ENCODE data around the gene TTC28.

TTC28 gene

DNA sequence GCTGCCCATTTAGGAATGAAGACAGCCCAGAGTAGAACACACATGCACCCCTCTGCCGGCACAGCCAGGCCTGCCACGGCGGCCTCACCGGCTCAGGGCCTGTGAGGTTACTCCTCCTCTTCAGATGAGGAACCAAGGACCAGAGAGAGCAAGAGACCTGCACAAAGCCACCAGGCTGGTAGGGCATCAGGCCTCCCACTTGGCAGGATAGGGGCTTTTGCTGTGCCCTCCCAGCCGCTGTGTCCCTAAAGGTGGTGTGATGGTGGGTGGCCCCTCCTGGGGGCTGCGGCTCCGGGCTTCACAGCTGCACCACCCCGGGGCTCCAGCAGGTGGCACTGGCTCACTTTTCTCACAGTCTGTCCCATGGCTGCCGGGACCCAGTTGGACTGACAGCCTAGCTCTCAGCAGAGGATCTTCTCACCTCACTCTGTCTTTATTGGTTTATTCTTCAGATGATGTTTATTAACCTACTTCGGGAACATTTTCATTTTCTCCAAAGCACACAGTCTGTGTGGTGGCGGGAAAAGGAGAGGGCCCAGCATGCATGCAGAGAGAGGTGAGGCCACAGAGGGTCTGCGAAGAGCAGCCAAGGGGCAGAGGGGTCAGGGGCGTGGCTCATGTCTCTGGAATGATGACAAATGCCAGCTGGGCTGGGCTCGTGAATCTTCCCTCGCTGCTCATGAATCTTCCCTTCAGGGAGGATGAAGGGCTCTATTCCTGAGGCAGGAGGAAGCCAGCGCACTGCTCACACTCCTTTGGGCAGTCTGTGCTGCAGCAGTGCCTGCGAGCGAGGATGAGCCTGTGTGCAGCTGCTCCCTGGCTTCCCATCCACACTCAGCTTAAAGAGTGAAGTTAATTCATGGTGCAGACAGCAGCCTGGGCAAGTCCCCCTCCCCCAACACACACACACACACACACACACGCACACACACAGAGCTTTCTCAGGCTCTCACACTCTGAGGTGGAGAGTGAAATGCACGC lies 659.5 kb downstream of the TTC28 start:
- DNase-seq: peak; percentile 67 to 93 (median 84)
- intact Hi-C loops (cut with DNase I): loop anchor here (10.0 kb wide), 1 partner anchor 575 kb away; no protein-coding TSS in a partner anchor

DNA sequence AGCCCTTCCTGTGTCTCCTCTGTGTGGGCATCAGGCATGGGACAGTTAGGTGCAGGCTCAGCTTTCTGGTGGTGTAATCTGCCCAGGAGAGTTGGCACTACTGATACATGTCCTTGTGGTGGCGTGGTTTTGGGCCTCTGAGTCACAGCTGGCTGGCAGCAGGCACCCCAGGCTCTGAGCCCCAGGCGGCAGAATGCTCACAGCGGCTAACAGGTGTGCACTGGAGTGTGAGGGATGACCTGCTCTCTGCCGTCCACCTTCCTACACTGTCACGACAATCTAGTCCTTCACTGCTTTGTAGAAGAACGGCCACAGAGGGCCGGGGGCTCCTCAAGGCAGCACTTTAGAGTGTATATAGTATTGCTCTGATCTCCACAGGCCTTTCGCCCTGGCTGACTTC lies 660.3 kb downstream of the TTC28 start:
- intact Hi-C loops (cut with DNase I): no loop called here
- DNase-seq: peak in 18 of 42 donors; percentile 0 to 34 (median 10)

DNA sequence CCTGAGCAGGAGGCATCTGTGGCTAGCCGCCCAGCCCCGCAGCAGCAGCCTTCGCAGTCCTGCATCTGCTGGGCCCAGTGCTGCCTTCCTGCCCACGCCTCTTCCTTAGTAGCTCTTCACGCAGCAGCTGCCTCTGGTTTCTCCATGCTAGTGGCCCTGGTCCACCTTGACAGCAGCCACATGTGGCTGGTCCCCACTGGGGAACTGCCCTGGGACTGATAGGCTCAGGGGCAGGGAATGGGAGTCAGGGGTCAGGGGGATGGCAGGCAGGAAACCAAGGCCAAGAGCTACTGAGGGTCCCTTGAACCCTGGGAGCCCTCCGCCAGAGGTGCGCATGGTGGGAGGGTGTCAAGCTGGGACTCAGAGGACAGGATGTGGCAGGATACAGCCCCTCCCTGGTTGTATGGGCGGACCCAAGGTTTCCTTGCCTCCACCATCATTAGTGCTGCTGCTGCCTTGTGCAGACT lies 661.1 kb downstream of the TTC28 start:
- intact Hi-C loops (cut with DNase I): no loop called here
- peak in 17 of 42 donors; percentile 1 to 30 (median 7) for DNase-seq

DNA sequence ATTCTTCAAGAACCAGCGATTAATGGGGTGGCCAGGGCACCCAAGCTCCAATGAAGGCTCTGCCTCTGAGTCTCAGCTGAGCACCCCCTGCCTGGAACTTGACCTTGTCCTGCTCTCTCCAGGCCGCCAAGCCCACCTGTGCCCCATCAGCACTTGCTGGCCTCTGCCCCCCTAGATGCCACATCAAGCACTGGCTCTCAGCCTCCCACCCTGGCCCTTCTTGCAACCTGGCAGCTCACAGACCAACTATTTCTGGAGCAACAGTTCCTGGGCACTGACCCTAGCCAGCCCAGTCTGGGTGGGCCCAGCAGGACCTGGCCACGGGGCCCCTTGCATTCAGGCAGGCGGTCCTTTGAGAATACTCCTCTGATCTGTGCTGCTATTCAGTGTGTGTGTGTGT lies 661.8 kb downstream of the TTC28 start:
- intact Hi-C loops (cut with DNase I): no loop called here
- peak in 16 of 42 donors; percentile 2 to 30 (median 6) for DNase-seq

DNA sequence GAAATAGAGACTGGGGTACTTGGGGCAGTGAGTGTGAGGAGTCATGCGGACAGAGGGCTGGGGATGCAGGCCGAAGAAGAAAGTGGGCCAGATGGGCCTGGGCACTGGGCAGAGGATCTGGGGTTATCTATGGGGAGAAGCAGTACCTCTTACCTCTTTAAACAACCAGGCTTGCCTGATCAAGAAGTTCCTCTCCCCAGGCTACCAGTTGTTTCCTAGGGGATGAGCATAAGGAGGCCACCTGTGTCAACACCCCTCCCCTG lies 662.2 kb downstream of the TTC28 start:
- DNase-seq: peak in 4 of 42 donors; percentile 1 to 30 (median 4)
- intact Hi-C loops (cut with DNase I): no loop called here

DNA sequence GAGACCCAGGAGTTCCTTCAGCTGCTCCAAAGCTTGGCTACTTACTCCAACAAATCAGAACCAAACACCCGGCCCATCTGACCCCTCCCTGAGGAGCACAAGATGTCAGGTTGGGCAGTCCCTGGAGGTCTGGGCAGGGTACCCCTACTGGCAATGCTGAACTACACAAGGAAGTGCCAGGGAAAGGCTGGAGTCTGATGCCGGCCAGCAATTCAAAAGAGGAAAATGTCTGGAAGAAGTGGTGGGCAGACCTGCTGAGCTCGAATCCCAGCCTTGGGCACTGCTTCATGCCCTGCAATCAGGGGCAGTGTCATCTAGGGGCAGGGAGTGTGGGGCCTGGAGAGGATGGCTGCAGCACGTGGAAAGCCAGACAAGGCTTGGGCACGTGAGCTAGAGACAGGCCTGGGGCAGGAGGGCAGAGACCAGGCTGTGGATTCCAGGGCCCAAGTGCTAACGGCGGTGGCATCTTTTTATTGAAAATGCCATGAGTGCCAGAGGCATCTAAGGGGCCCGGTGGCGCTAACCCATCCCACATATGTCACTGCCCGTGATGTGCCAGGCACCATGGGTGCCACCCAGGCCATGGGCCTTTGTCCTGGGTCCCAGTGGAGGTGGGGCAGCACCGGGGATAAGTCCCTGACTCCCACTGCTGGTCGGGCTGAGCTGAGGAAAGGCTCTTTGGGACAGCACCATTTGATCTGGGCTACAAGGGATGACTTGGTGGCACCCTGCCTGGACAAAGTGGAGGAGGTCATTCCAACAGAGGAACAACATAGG lies 662.7 kb downstream of the TTC28 start:
- intact Hi-C loops (cut with DNase I): no loop called here
- peak in 16 of 42 donors; percentile 0 to 34 (median 8) for DNase-seq

DNA sequence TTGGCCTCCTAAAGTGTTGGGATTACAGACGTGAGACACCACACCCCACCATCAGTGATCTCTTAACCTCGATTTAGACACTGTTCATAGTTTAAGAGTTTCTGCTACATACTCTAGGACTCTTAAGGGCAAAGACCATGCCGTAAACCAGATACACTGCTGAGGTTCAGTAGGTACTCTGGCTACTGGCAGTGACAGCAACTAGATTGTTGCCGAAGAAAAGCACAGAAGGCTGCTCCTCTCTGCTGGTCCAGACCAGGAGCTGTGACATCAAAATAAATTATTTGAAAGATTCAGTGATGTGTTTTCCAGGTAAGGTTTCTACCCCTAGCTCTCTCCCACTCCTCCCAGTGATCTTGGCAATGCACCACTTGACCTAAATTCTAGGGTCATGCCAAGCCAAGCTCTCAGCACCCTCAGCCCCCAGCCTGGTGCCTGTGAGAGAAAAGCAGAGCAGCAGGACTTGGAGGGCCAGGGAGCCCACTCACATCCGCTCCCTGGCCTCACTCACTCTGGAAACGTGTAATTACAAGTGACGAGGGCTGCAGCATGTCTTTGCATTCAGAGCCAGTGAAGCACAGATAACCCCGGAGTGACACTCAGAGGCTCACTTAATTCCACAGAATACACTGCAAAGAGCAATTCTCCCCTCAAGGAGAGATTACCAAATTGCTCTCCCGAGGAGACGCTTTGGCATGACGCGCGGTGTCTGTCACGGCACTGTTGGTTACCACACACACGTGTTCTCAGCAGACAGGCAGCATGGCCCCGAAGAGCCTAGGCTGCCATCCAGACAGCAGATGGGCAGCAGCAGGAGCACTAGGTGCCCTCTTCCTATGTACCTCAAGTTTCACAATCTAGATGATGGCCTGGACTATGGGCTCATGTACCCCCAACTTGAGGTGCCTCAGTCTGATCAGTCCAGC lies 663.7 kb downstream of the TTC28 start:
- DNase-seq: peak in 11 of 42 donors; percentile 4 to 44 (median 12)
- intact Hi-C loops (cut with DNase I): no loop called here

DNA sequence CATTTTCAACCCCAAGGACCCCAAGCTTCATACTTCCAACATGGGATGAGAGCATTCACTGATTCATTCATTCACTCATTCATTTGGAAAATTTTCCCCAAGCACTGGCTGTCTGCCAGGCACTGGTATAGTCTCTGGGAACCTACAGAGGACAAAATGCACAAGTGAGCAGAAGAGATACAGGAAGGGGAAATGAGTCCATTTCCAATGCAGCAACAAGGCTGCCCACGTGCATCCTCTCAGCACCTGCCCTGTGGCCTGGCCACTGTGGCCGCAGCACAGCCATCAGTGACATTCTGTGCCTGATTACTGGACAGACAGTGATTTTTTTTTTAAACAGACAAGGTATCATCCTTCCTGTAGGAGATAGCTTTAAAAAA lies 664.6 kb downstream of the TTC28 start:
- DNase-seq: peak in 3 of 42 donors; percentile 1 to 13 (median 6)
- intact Hi-C loops (cut with DNase I): no loop called here

DNA sequence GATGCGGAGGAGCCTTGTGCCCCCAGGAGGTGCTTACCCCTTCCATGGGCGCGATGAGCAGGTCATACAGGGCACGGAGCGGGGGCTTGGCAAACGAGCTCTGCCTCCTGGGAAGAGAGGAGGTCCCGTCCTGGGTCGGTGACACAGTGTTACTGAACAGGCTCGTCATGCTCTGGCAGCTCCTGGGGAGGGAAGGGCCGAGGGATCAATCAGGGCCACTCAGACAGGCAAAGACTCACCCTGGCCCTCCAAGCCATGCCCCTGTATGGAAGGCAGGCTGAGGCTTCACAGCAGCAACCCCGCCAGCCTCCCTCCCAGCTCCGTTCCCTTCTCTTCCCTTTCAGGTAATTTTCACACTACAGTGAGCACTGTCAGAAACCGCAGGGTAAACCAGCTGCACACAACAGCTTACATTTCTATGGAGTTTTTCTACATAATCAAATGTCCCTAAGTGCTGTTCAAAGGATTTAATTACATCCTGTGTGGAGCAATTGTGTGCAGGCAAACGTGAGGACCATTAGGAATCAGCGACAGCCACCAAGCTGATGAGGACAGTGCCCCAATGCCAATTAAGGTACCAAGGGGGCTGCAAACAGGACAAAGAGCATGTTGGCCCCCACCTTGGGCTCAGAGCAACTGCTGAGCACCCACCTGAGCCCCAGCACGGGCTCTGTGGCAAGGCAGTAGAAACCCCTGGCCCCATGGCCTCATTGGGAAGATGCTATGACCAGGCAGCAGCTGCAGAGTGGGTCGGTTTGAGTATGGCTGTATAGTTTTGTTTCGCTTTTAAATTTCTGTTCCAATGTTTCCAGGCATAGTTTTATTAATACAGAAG lies 665.2 kb downstream of the TTC28 start:
- peak in 4 of 42 donors; percentile 2 to 23 (median 3) for DNase-seq
- intact Hi-C loops (cut with DNase I): no loop called here

DNA sequence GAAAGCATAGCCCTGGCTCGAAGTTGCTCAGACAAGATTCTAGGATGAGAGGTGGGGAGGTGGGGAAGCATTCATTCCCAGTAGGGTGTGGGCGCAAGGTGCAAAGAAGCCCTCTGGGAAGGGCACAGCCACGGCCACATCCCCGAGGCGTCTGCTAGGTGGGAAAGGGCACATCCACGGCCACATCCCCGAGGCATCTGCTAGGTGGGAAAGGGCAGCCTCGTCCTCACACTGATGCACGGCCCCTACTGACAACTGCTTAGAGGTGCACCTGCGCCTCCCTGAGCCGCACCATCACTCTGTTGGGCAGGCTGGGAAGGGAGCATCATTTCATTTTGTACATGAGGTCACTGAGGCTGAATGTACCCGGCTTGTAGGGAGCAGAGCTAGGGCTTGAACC lies 666.0 kb downstream of the TTC28 start:
- intact Hi-C loops (cut with DNase I): no loop called here
- peak in 1 of 42 donors; percentile 2 for DNase-seq

DNA sequence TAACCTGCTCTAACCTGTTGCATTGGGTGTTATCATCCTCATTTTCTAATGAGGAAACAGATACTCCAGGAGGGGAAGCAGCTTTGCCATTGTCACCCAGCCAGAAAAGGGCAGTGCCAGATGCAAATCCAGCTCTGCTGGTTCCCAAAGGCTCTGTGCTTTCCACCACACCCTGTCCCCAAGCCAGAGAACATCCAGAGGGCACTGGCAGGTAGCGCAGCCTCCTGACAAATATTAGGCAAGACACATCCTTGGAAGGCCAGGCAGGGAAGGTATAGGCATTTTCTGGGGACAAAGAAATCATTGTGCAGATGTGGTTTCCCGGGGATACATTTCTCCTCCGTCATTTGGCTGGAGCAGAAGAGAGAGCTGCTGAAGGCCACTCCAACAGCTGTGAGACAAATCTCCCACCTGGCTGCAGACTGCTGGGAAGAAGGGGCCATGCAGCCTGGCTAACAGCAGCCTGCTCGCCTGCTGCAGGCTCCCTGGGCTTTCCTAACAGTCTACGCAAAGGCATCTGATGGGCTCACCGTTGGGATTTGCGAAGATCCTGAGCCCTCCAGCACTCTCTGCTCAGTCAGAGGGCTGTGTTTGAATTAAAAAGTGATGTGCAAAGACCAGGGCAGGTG lies 666.7 kb downstream of the TTC28 start:
- intact Hi-C loops (cut with DNase I): no loop called here
- DNase-seq: peak in 1 of 42 donors; percentile 0

DNA sequence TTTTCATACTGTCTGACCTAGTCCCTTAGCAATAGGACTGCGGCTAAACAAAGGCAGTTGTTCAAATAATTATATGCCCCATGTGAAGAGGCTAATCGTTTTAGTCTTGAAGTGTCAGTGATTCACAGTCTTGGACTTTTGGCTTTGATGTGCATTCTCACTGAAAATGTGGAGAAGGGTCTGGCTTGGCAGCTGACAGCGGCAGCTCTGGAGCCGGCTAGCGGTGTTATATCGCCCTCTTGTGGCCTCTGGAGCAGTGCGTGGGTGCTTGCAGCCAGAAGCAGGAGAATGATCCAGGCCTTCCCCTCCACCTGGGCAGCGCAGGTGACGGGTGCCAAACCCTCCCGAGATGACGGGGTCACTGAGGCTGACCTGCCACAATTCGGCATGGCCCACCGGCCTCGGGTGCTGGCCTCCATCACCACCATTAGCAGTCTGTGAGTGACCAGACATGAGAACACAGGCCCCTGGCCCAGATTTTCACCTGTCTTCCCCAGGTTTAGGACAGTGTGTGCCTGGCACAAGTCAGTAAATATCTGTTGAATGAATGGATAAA lies 670.3 kb downstream of the TTC28 start:
- intact Hi-C loops (cut with DNase I): loop anchor here (10.0 kb wide), 2 partner anchors 85 to 1255 kb away; no protein-coding TSS in a partner anchor
- DNase-seq: peak; percentile 51 to 94 (median 84)

DNA sequence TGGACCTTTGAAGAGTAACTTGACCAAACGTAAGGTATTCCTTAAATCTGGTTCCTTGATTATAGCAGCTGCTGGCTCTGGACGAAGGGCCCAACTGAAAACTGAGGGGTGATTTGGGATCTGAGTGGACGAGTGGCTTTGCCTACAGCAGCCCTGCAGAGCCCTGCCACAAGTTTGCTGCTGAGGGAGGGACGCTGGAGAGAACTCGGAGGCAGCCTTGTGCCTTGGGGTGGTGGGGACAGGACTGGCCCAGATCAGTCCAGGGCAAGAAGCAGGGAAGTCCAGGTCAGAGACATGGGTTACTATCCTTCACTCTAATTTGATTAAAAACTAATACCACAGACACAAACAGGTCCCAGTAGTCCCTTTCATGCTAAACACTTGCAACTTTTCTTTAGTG lies 671.0 kb downstream of the TTC28 start:
- no peak for DNase-seq
- intact Hi-C loops (cut with DNase I): loop anchor here (10.0 kb wide), 2 partner anchors 84 to 1254 kb away; no protein-coding TSS in a partner anchor

DNA sequence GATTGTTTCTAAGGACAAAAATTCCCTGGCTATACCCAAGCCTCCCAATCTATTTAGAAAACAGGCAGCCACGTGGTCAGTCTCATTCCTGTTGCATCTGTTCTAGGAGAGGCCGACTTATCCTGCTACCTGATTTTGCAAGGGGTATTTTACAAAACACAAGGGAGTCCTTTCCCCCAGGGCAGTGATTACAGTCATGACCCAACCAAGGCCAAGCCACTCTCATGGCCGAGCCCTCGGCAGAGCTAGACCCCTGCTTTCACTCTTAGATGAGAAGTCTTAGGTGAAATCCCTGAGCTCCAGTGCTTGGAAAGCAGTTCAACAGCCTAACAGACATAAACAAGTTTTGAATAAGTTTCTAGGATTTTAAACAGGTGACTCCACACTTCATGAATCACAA lies 671.6 kb downstream of the TTC28 start:
- DNase-seq: no peak
- intact Hi-C loops (cut with DNase I): loop anchor here (10.0 kb wide), 2 partner anchors 83 to 1253 kb away; no protein-coding TSS in a partner anchor

DNA sequence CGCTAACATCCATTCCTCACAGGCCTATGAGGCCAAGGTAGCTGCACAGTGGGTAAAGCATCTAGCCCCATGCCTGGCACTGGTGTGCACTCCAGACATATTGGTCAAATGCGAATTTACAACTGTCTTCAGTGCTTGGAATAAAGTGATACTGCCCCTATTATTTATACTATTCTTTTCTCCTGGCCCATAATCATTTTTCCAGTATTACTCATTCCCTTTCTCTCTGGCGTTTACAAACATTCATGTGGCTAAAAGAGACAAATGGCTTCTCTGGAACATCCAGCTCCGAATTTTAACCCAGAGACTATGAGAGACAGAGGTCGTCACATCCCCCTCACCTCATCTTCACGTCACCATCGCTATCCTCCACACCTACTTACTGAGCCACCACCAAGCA lies 673.4 kb downstream of the TTC28 start:
- intact Hi-C loops (cut with DNase I): loop anchor here (10.0 kb wide), 2 partner anchors 81 to 1251 kb away; no protein-coding TSS in a partner anchor
- no peak for DNase-seq

DNA sequence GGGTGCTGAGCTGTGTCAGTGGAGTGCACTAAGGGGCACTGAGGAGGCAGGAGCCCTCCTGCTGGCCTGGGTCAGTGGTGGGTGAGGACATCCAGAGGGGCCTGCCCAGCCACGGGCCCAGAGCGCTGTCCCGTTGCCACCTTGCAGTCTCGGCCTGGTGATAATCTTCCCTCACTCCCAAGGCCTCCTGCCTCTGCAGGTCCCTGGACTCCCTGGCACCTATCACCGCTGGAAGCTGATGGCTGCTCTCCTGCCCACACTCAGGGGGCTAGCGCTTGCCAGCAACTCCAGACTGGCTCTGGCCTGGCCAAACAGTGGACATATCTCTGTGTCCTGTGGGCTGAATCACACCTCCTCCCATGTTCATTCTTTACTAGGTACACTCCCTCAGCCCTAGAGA lies 674.1 kb downstream of the TTC28 start:
- intact Hi-C loops (cut with DNase I): loop anchor here (10.0 kb wide), 2 partner anchors 81 to 1251 kb away; no protein-coding TSS in a partner anchor
- DNase-seq: no peak

DNA sequence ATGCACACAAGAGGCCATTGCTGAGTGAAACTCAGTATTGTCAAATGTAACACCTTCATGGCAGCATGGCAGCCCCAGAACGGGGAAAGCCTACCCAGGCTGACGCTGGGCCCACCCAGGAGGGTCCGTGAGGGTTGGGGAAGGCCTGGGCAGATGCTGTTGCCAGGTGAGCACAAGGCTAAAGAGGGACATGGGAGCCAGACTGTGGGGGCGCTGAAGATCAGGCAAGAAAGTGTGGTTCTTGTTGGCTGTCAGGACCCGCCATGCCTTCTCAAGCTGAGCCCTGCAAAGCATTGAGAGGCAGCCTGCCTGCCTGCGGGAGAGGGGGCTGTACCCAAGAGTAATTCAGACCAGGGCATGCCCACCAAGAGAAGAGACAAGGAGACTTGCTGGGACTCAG lies 675.6 kb downstream of the TTC28 start:
- intact Hi-C loops (cut with DNase I): loop anchor here (10.0 kb wide), 2 partner anchors 79 to 1249 kb away; no protein-coding TSS in a partner anchor
- no peak for DNase-seq
